ENCODE data around the gene SP140. TPM values are rescaled to one million over a fixed set of nuclear protein-coding genes. Genes with fewer than 3 reads are reported as not detected.
"Not testable (repeated sequence)": the region's sequence is repeated elsewhere in the genome, so short reads cannot be mapped to it uniquely, and the experiment has no call there.

Gene SP140
- polyA plus RNA-seq, 1 experiment: 1.5 TPM

DNA sequence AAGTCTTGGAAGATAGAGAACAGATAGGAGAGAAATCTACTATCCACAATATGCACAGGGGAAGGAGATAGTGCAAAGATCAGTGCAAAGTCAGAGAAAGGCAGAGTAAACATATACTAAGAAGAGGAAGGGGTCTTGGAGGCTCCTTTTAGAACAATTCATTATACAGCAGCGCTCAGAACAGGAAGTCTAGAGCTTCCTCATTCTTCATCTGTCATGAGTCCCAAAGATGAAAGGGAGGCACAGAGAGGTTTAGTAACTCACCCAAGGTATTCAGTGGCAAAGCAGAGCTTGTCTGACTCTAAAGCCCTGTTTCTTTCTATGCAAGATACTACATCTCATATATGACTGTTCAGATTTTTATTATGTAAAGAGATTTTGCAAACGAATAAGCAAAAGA, 7.1 kb upstream of the SP140 start:
- ChIA-PET CTCF (interaction anchor here (1.4 kb wide), 1 partner anchor 59 kb away, joined by 3 read pairs; no protein-coding TSS in a partner anchor), POLR2A (no interaction called here)
- TF ChIP-seq, protein P1, sequence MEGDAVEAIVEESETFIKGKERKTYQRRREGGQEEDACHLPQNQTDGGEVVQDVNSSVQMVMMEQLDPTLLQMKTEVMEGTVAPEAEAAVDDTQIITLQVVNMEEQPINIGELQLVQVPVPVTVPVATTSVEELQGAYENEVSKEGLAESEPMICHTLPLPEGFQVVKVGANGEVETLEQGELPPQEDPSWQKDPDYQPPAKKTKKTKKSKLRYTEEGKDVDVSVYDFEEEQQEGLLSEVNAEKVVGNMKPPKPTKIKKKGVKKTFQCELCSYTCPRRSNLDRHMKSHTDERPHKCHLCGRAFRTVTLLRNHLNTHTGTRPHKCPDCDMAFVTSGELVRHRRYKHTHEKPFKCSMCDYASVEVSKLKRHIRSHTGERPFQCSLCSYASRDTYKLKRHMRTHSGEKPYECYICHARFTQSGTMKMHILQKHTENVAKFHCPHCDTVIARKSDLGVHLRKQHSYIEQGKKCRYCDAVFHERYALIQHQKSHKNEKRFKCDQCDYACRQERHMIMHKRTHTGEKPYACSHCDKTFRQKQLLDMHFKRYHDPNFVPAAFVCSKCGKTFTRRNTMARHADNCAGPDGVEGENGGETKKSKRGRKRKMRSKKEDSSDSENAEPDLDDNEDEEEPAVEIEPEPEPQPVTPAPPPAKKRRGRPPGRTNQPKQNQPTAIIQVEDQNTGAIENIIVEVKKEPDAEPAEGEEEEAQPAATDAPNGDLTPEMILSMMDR (IDR thresholded peaks at IDR 0.05; ENCODE audit: low read depth, low read length): no peak
- Histone ChIP-seq H3K27ac (ENCODE audit: low read depth, low read length) (no peak overlapping the region), H3K27me3 (ENCODE audit: control insufficient read depth, insufficient read depth, low read length) (no peaks in the 10 kb centered on the region), H3K4me3 (ENCODE audit: low read depth, low read length) (no peak overlapping the region), H3K9me3 (ENCODE audit: control insufficient read depth, insufficient read depth, low read length) (no peaks in the 10 kb centered on the region)
- DNase-seq (ENCODE audit: low read depth, low spot score): no peak

DNA sequence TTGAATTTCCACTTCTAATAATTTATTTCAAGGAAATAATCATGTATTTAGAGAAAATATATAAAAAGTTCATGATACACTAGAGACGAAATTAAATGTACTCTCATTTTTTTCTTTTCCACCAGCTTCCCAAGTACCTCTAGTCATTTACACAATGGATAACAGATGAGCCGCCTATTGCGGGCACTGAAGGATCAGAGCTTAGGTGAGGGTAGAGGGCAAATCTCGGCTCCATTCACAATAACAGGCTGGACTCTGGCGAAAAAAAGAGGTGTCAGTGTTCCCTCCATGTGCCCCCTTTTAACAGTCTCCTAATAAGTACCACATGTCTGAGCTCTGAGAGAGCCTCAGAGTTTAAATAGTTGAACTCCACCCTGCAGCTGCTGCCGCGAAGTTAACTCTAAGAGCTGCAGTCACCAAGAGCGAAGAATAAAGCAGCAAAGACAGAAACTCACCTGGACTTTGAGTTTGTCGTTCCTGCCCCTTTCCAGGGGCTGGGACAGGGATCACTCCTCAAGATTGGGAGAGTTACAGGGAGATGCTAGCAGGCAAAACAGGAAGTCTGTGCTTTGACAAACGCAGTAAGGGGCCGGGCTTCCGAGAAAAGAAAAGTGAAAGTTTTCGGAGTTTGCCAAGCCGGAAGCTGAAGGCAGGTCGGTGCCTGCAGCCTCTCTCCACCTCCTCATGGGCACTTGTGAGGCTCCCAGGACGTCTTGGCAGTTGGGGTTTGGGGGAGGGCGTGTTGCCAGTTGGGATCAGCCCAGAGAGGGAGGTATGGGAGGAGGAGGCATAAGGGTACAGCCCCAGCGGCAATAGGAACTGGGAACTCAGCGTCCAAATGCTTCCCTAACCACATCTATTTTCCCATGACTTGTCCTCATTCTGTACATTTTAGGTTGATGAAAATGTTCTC, 5.9 kb upstream of the SP140 start, which contains the start of gene SP110:
TSS of gene SP110 (minus strand) at position 566 of the 913 bp plus-strand sequence. CDS start 3,057 bp downstream, outside the sequence.
- Histone ChIP-seq H3K27ac (ENCODE audit: low read depth, low read length) (peak within 1 kb of the TSS; percentile 67), H3K9me3 (ENCODE audit: control insufficient read depth, insufficient read depth, low read length) (no peaks in the 10 kb centered on the region), H3K4me3 (ENCODE audit: low read depth, low read length) (peak within 1 kb of the TSS; percentile 84), H3K27me3 (ENCODE audit: control insufficient read depth, insufficient read depth, low read length) (no peaks in the 10 kb centered on the region)
- POLR2A ChIA-PET: interaction anchor here (0.6 kb wide), 1 partner anchor 36 kb away, joined by 5 read pairs; no protein-coding TSS in a partner anchor
- TF ChIP-seq, protein P1 (IDR thresholded peaks at IDR 0.05; ENCODE audit: low read depth, low read length): no peak
- DNase-seq (ENCODE audit: low read depth, low spot score): peak; percentile 69
- CTCF ChIA-PET: interaction anchor here (0.8 to 1.4 kb wide), 3 partner anchors 60 to 605 kb away, joined by 3 to 6 read pairs (median 4); no protein-coding TSS in a partner anchor

DNA sequence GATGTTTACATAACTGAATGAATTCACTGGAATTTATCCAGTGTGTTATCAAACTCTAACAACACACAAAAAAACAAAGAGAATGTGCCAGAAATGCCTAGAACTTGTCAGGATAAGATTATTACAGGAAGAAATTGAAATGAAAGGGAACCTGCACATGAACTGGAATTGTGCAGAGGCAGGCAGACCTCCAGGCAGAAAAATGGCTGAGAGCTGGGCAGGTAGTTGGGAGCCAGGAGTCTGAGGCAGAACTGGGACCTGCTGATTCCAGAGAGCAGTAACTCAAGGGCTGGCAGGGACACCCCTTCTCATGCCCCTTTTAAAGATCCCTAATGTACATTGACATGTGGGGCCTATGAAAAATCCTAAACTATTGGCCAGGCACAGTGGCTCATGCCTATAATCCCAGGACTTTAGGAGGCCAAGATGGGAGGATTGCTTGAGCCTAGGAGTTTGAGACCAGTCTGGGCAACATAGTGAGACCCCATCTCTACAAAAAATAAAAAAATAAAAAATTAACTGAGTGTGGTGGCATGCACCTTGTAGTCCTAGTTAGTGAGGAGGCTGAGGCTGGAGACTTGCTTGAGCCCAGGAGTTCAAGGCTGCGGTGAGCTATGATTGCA, 5.1 kb upstream of the SP140 start:
- Histone ChIP-seq H3K4me3 (ENCODE audit: low read depth, low read length) (peak overlapping the region; percentile 84), H3K27me3 (ENCODE audit: control insufficient read depth, insufficient read depth, low read length) (no peaks in the 10 kb centered on the region), H3K9me3 (ENCODE audit: control insufficient read depth, insufficient read depth, low read length) (no peaks in the 10 kb centered on the region), H3K27ac (ENCODE audit: low read depth, low read length) (peak overlapping the region; percentile 67)
- TF ChIP-seq, protein P1 (IDR thresholded peaks at IDR 0.05; ENCODE audit: low read depth, low read length): no peak
- POLR2A ChIA-PET: no interaction called here
- no peak for DNase-seq (ENCODE audit: low read depth, low spot score)
- CTCF ChIA-PET: interaction anchor here (1.5 kb wide), 1 partner anchor 390 kb away, joined by 3 read pairs; no protein-coding TSS in a partner anchor

DNA sequence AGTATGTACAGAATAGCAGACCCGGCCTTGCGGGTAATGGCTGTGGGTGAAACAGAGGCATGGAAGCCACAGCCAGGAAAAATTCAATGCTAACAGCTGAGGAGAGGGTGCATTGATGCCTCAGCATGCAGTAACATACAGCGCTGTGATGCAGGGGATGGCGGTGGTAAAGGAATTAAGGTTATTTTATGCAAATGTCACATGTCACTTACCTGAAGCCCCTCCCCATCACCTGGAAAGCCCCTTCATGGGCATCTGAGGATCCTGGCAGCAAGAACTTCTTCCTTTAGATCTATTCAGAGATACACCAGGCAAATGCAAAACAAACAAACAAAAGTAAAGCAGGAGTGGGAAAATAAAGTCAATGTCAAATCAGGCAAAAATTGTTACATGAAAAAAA, 4.0 kb upstream of the SP140 start:
- H3K27me3 ChIP-seq (ENCODE audit: control insufficient read depth, insufficient read depth, low read length): no peaks in the 10 kb centered on the region
- DNase-seq (ENCODE audit: low read depth, low spot score): no peak
- POLR2A ChIA-PET: no interaction called here
- no peak overlapping the region for H3K27ac ChIP-seq (ENCODE audit: low read depth, low read length)
- CTCF ChIA-PET: interaction anchor here (0.6 to 1.5 kb wide), 4 partner anchors 61 to 766 kb away, joined by 3 to 7 read pairs (median 4); no protein-coding TSS in a partner anchor
- H3K9me3 ChIP-seq (ENCODE audit: control insufficient read depth, insufficient read depth, low read length): no peaks in the 10 kb centered on the region
- TF ChIP-seq, protein P1 (IDR thresholded peaks at IDR 0.05; ENCODE audit: low read depth, low read length): no peak
- no peak overlapping the region for H3K4me3 ChIP-seq (ENCODE audit: low read depth, low read length)

DNA sequence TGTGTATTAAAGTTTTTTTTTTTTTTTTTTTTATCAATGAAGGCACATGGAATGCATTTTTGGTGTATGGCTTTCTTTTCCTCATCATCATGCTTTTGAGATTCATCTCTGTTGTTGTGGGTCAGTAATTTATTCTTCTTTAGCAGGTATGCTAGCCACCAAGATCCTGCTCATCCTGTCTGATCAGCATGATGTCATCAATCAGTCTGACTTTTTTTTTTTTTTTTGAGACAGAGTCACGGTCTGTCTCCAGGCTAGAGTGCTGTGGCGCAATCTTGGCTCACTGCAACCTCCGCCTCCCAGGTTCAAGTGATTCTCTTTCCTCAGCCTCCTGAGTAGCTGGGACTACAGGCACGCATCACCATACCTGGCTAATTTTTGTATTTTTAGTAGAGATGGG, 2.7 kb upstream of the SP140 start:
- not testable (repeated sequence) for H3K27me3 ChIP-seq (ENCODE audit: control insufficient read depth, insufficient read depth, low read length); H3K9me3 ChIP-seq (ENCODE audit: control insufficient read depth, insufficient read depth, low read length)
- POLR2A ChIA-PET: interaction anchor here (0.7 kb wide), 1 partner anchor 156 kb away, joined by 14 read pairs; no protein-coding TSS in a partner anchor

More for the DNA sequence above, 2.7 kb upstream of the SP140 start:
- CTCF ChIA-PET: interaction anchor here (0.6 to 1.1 kb wide), 2 partner anchors 764 to 1684 kb away, joined by 4 to 5 read pairs; no protein-coding TSS in a partner anchor
- H3K4me3 ChIP-seq (ENCODE audit: low read depth, low read length); H3K27ac ChIP-seq (ENCODE audit: low read depth, low read length); DNase-seq (ENCODE audit: low read depth, low spot score): not testable (repeated sequence)

Measured in AG04450 (cell line).